HG03175 (cell line): ENCODE measurements around the gene POU5F1.
"Not testable (repeated sequence)": the region's sequence is repeated elsewhere in the genome, so short reads cannot be mapped to it uniquely, and the experiment has no call there.

ENCODE experiments used
- ATAC-seq: cut with Tn5 transposase; IDR thresholded peaks from one replicate; pipeline ENCODE4 v1.9.1; 2021; ENCODE audit warnings: mild to moderate bottlenecking, moderate library complexity; ENCODE audit not compliant: unreplicated experiment

Gene POU5F1

DNA sequence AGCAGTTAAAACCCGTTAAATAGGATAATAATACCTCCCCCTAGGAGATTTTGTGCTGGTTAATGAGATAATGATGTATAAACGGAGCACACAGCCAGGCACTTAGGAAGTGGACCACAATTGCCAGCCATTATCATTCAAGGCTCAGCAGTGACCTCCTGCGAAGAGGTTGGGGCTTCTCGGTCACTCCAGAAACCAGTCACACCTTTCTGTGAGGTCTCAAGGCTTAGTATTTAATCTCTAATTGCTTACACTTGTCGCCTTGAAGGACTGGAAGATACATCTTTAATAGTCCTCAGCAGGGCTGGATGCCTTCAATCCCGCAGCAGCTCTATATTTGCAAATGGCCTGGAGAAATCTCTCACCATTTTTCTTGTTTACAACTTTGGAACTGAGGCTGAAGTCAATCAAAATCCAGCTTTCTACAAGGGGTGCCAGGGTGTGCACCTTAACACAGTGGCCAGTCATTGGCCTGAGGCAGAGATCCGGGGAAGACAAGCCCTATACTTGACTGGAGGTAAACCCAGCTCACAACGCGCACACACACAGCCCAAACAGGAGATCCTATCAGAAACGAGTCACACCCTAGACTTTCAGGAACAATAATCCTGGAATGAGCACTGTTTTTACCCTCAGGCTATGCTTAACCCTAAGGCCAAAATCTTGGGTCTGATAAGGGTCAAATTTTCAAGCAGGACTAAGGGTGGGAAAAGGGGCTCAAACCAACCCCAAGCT, 1.2 kb downstream of the POU5F1 start:
- ATAC-seq, result no peak

DNA sequence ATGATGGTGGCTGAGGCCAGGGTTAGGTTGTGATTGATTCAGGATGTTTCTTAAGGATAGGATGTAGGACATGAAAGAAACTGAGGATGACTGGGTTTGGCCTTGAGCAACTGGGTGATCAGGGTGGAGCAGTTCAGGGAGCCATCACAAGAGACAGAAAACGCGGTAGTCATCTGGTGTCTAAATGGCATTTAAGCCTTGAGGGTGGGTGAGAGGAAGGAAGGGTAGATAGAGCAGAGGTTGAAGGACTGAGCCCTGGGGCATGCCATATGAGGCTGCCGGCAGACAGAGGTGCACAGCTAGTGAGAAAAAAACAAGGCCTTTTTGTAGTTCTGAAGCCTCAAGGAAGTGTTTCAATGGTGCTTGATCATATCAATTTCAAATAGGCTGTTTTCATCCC, 1.9 kb downstream of the POU5F1 start:
- ATAC-seq, result no peak

DNA sequence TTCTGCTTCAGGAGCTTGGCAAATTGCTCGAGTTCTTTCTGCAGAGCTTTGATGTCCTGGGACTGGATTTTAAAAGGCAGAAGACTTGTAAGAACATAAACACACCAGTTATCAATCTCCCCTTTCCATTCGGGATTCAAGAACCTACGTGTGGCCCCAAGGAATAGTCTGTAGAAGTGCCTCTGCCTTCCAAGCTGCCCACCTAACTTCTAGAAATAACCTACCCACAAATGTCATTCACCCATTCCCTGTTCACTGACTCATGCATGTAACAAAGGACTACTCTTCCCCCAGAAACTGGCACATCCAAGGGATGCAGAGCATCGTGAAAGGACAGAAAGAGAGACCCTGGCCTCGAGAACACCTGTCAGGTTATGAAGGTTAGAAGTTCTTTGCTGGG, 4.5 kb downstream of the POU5F1 start:
- ATAC-seq, result no peak

DNA sequence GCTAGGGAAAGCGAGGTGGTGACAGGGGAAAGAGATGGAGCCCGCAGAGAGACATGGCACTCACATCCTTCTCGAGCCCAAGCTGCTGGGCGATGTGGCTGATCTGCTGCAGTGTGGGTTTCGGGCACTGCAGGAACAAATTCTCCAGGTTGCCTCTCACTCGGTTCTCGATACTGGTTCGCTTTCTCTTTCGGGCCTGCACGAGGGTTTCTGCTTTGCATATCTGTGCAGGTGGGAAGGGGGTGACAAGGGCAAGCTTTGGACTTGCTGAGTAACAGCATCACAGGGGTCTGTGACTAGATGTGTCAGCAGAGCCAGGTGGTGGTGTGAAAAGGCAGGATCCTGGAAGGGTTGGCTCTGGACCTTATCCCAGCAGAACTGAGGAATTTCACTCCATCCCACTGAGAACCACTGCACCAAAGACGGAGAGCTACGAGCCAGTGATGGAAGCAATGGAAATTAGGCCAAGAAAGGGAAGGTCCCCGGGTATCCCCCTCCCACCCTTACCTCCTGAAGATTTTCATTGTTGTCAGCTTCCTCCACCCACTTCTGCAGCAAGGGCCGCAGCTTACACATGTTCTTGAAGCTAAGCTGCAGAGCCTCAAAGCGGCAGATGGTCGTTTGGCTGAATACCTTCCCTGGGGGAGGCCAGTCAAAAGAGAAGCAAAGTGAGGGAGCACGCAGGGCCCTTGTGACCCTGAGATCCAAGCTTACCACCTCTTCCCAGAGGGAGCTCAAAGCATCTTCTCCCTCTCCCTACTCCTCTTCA, 5.2 kb downstream of the POU5F1 start:
- peak; percentile 73 for ATAC-seq

DNA sequence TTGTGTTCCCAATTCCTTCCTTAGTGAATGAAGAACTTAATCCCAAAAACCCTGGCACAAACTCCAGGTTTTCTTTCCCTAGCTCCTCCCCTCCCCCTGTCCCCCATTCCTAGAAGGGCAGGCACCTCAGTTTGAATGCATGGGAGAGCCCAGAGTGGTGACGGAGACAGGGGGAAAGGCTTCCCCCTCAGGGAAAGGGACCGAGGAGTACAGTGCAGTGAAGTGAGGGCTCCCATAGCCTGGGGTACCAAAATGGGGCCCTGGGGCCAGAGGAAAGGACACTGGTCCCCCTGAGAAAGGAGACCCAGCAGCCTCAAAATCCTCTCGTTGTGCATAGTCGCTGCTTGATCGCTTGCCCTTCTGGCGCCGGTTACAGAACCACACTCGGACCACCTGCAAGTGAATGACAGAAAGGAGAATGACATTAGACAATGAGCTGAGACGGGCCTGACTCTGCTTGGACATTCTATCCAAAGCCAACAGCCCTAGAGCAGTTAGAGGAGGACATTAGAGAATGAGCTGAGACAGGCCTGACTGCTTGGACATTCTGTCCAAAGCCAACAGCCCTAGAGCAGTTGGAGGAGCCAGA, 5.9 kb downstream of the POU5F1 start:
- not testable (repeated sequence) for ATAC-seq

DNA sequence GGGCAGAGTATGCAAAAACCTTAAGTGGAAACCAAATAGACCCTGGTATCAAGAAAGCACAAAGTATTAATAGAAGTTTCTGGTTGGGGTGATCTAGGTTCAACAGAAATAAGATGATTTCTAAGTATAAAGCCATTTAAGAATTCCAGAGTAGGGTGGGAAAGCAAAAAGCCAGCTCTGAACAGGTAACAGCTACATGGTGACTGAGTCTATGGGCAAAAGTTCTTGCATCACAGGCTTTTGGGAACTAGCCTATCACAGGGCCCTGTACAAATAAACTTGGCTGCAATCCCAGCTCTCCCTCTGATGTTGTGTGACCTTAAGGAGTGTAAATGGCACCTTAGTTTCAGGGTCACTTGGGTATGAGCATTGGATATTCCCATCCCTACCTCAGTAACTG, 6.6 kb downstream of the POU5F1 start:
- ATAC-seq, result no peak

DNA sequence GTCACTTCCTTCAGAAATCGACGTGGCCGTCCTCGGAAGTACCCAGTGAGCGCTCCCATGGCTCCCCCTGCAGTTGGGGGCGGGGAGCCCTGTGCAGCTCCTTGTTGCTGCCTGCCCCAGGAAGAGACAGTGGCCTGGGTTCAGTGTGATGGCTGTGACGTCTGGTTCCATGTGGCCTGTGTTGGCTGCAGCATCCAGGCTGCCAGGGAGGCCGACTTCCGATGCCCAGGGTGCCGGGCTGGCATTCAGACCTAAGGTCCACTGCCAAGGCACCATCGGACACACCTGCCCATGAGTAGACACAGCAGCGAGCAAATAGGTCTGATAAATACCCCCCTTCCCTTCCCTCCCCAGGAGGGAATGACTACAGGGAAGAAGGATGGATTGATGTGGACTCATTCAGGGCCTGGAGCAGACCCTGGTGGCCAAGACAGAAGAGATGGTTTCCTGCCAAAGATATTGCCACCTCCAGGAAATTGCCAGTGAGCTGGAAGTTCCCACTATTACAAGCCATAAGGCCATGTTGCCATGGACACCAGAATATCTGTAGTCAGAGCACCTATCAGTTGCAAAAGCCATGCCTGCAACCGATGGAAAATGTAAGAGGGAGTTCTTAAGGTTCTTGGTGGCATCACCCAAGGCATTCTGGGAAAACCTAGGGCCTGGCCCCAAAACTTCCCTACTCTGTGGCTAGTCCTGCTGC, 7.9 kb downstream of the POU5F1 start:
- ATAC-seq, result no peak

DNA sequence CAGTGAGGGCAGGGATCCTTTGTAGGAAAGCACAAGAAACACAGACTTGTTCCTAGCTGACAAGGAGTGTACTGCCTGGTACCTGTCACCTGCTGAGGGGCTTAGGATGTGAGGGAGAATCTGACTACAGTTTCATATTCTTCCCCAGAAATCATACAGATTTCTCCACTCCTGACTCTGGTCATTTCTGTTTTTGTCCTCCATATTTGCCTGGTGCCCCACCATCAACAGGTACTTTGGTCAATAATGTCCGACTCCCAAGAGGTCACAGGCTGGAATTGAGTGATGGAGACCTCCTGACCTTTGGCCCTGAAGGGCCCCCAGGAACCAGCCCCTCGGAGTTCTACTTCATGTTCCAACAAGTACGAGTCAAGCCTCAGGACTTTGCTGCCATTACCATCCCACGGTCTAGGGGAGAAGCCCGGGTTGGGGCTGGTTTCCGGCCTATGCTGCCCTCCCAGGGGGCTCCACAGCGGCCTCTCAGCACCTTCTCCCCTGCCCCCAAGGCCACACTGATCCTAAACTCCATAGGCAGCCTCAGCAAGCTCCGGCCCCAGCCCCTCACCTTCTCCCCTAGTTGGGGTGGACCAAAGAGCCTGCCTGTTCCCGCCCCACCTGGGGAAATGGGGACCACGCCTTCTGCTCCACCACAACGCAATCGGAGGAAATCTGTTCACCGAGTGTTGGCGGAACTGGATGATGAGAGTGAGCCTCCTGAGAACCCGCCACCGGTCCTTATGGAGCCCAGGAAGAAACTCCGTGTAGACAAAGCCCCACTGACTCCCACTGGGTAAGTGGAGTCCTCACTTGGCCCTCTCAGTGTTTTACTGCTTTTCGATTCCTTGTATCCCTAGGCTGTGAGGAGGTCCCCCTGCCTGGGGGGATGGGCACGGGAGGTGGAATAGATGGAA, 9.0 kb downstream of the POU5F1 start:
- no peak for ATAC-seq

DNA sequence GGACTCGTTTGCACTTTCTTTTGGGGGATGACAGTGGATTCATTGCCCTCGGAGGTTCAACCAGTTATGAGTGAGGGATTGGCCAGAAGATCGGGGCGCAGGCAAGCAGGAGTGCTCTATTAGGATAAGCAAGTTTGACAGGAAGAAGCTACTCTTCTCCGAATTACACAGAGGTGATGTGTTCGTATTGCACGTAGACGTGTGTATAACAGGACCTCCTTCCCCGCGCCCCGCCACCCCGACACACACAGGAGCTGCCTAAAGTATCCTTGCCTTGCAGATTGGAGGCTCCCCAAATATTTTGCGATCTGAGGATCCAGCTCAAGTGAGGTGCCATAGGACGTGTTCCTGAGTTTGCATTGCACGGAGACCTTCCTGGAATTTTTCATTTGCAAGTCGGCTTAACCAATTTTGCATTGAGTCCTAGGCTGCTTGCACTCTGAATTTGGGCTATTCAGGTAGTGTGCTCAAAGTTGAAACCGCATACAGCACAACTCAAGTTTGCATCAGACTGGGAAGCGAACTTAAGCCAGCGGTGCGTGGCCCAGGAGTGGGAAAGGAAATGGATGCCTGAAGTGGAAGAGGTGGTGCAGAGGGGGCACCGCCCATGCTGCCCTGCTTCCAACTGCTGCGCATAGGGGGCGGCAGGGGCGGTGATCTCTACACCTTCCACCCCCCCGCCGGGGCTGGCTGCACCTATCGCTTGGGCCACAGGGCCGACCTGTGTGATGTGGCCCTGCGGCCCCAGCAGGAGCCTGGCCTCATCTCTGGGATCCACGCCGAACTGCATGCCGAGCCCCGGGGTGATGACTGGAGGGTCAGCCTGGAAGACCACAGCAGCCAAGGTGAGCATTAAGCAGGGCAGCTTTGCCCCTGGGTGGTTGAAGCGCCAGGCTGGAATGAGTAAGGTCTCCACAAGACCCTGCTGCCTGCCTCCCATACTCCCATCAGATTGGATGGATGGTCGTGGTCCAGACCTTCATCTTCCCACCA, 11.3 kb downstream of the POU5F1 start:
- ATAC-seq, result no peak

DNA sequence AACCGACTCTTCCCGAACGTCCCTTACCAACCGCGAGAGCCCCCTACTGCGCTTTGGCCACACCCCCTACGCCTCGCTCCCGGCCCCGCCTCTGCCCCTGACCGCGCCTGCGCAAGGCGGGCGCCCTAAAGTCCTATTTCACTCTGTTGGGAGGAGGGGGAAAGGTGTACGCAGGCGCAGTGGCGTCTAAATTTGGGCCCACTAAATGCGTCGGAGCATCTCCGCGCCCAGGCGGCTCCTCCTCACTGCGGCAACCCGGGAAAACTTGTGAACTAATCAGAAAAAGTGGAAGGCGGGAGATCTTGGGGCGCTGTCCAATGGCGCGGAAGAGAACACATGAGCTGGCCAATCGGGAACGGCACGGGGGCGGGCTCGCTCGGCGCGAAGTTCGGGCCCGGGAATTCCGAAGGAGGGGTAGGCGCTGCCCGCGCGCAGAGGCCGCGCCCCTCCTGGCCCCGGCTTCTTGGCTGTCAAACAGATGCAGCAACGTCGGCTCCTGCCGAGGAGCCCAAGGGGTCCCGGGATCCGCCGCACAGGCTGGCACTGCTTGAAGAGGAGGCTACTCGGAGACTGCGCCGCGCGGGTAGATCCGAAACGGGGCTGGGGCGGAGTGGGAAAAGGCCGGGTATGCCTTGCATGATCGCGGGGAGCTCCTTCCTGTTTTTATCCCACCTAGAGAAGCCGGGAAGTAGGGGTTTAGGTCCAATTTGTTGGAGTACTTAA, 12.2 kb downstream of the POU5F1 start, which contains the start of gene TCF19:
Gene TCF19 (plus strand): TSS at position 450 of the 723 bp plus-strand sequence. CDS start 881 bp downstream, outside the sequence.
- ATAC-seq, result peak; percentile 90

DNA sequence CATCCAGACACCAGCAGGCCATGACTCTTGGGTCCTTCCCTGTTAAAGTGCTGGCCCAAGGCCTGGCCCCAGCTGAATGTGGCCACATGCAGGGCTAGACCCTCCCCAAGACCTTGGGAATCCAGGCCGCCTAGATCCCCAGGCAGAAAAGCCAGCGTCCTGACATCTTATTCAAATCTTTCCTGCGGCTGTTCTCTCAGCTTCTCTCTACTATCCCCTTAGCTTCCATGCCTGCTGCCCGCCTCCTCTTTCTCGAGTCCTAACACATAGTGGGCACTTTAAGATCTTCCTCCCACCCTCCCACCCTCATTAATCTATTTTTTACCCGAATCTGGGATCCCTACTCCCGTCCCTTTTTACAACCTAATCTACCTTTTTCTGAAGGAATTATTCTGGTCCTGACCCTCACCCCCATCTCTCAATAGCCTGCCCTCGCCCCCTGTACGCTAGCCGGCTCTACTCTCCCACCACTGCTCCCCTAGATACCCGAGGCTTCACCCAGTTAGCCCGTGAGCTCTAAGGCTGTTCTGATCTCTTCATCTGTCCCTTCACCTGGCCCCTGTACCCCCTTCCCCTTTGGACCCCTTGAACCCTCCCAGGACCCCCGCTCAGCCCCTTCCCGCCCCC, 12.9 kb downstream of the POU5F1 start, which contains the start of gene CCHCR1:
Gene CCHCR1 (minus strand): TSS at position 290 of the 627 bp plus-strand sequence. CDS start 202 bp downstream, at position 88.
- ATAC-seq, result peak; percentile 5

DNA sequence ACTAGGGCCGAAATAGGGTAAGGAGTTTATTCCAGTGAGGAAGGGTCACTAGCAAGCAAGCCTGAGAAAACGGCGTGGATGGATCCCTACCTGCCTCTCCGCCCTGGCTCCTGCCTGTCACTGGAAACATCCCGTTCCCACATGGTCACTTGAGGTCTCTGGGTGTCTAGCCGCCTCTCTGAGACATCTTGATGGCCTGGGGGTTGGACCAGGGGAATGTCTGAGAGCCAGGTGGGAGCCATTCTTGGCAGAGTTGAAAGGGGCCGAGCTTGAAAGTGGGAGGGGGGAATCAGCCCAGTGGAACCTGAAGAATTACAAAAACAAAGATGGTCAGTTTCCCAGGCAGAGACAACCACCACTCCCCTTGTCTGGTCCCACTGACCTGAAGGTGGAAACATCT, 13.8 kb downstream of the POU5F1 start:
- no peak for ATAC-seq

DNA sequence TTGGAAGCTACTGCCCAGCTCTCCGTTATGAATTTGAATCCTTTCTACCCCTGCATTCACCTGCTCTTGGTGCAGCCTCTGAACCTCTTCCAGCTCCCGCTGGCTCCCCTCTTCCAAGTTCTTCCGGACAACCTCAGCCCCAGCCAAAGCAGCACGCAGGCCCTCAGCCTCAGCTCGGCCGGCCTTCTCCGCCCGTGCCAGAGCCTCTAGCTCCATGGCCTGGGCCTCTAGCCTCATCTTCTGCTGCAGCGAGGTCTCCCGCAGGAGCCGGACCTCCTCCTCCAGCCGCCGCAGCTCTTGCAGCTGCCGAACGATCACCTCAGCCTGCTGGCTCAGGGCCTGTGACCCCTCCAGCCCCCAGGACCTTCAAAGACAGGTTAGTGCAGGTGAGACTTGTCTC, 16.0 kb downstream of the POU5F1 start:
- no peak for ATAC-seq

DNA sequence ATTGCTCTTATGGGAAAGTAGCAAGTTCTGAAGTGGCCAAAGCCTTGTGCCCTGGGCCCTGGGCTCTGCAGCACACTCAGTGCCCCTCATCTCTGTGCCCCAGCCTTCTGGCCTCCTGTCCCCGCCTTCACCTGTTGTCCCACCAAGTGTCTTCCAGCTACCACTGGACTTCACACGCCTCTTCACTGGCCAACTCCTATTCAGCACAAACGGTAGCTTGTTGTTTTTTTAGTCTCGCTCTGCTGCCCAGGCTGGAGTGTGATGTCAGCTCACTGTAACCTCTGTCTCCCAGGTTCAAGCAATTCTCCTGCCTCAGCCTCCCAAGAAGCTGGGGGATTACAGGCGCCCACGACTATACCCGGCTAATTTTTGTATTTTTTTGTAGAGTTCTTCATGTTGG, 17.7 kb downstream of the POU5F1 start:
- ATAC-seq, result no peak

DNA sequence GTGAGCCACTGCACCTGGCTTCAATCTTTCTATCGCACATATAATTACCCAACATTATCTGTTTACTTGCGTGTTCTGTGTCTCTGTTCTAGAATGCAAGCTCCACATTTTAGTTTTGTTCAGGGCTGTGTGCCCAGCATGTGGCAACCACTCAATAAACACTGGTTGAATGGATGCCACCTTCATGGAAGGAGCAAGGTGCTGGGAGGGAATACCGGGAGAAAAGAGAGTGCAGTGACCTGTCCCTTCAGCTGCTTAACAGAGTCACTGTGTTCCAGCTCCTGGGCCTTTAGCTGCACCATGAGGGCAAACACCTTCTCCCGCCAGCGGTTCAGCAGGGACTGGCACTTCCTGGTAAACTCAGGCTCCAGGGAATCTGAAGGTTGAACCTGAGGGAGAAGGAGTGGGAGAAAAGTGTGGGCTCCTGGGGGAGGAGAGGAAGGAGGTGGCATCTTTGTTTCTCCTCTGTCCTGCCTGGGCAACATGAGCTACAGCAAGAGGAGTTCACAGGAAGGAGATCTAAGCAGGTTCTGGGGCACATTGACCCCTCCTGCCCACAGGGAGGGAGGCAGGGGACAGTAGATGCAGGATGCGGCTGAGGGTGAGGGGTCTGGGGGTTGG, 20.5 kb downstream of the POU5F1 start:
- ATAC-seq, result no peak

DNA sequence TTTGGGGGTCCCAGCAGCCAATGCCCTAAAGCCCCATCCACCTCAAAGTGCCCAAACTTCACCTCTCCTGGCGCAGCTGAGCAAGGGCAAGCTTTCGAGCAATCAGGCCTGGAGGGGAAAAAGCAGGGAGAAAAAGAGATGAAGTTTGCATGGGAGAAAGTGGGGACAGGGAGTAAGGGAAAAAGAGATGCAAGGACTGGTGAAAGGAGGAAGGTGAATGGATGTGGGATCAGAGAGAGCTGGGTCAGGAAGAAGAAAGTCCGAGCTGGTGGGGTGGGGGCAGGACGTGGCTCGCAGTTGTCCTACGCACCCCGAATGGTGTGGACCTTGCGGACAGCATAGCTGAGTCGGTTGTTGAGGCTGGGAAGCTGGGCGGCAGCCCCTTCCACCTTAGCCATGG, 25.1 kb downstream of the POU5F1 start:
- no peak for ATAC-seq

DNA sequence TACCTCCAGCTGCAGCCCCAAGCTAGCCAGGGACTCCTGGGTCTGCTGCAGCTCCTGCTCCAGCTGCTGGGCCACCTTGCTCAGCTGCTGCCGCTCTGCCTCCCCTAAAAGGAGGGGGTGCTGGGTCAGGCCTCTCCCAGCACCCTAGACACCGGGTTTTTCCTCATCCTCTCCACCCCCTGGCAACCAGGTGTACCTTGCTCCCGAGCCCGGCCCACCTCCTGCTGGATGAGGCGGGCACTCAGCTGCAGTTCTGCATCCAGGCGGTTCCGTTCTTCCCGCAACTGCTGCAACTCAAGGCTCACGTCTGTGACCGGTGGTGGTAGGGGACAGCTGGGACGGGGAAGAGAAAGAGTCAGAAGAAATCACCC, 25.5 kb downstream of the POU5F1 start:
- ATAC-seq, result no peak
